T-helper 1 cell treated with Interleukin-12 subunit alpha and Interleukin-12 subunit beta and Interleukin-4 antibody, amounts not matched to agents 30 ng/mL and 1 ng/mL, for 36 hours (primary cell): ENCODE data around the gene ZKSCAN3. TPM values are rescaled to one million over a fixed set of nuclear protein-coding genes. Genes with fewer than 3 reads are reported as not detected.

Experiments
- total RNA-seq: library from RNA; stranded (reverse); gene quantifications from 2 replicates; pipeline ENCODE4 v1.2.3, GENCODE V29; 2022

The ZKSCAN3 gene
- total RNA-seq, 1 donor from 2014 or later: 4.2 TPM

Other genes starting within 250 kb of the ZKSCAN3 start
- 6.3 and 6.6 TPM in 2 replicates for gene ZSCAN16, start 225.3 kb upstream of the ZKSCAN3 start, total RNA-seq
- gene ZKSCAN8, start 208.1 kb upstream of the ZKSCAN3 start, total RNA-seq: 19.6 and 21.0 TPM in 2 replicates
- gene ZSCAN9, start 124.7 kb upstream of the ZKSCAN3 start, total RNA-seq: 5.8 and 6.4 TPM in 2 replicates
- gene ZKSCAN4, start 97.7 kb upstream of the ZKSCAN3 start, total RNA-seq: 7.3 and 8.5 TPM in 2 replicates
- gene NKAPL, start 90.7 kb upstream of the ZKSCAN3 start, total RNA-seq: 0.17 TPM in 2 replicates
- gene ZSCAN26, start 82.8 kb upstream of the ZKSCAN3 start, total RNA-seq: 9.6 and 9.9 TPM in 2 replicates
- 1.9 and 2.2 TPM in 2 replicates for gene PGBD1, start 68.4 kb upstream of the ZKSCAN3 start, total RNA-seq
- 0.56 and 1.3 TPM in 2 replicates for gene ZSCAN31, start 13.8 kb upstream of the ZKSCAN3 start, total RNA-seq
- 5.6 and 6.2 TPM in 2 replicates for gene ZSCAN12, start 49.8 kb downstream of the ZKSCAN3 start, total RNA-seq
- 1.6 and 2.5 TPM in 2 replicates for gene ZSCAN23, start 93.5 kb downstream of the ZKSCAN3 start, total RNA-seq
- gene GPX6, start 165.8 kb downstream of the ZKSCAN3 start, total RNA-seq: not detected in 2 replicates
- not detected in 2 replicates for gene GPX5, start 175.9 kb downstream of the ZKSCAN3 start, total RNA-seq